Loucy (cell line): ENCODE data around the gene CYP2A6.
"Not testable (repeated sequence)": the region's sequence is repeated elsewhere in the genome, so short reads cannot be mapped to it uniquely, and the experiment has no call there.

Source experiments
- H2AFZ ChIP-seq: fragments of 200-600 bp; sonication (generic); 2 replicates; pipeline ENCODE4 v1.6.0; 2016; ENCODE audit warnings: antibody characterized with exemption, mild to moderate bottlenecking, low read length, moderate library complexity
- H3F3A ChIP-seq: fragments of 200-600 bp; 2 replicates; pipeline ENCODE4 v1.6.0; 2016; ENCODE audit warnings: antibody characterized with exemption, low read depth, mild to moderate bottlenecking
- H3K27me3 ChIP-seq: fragments of 200-600 bp; sonication (generic); 2 replicates; pipeline ENCODE4 v1.6.1; 2014; ENCODE audit warnings: low read length, mild to moderate bottlenecking; ENCODE audit not compliant: insufficient read depth, poor library complexity, severe bottlenecking
- H3K36me3 ChIP-seq: fragments of 200-600 bp; sonication (generic); 2 replicates; pipeline ENCODE4 v1.6.1; 2016; ENCODE audit warnings: low read length; ENCODE audit not compliant: insufficient read depth
- H3K4me1 ChIP-seq: fragments of 200-600 bp; sonication (generic); 2 replicates; pipeline ENCODE4 v1.5.1; 2014; ENCODE audit warnings: low read length, mild to moderate bottlenecking; ENCODE audit not compliant: insufficient read depth, poor library complexity, severe bottlenecking
- H3K4me2 ChIP-seq: fragments of 200-600 bp; sonication (generic); 2 replicates; pipeline ENCODE4 v1.6.0; 2014; ENCODE audit warnings: antibody characterized with exemption, low read length, low read depth, mild to moderate bottlenecking; ENCODE audit not compliant: poor library complexity, severe bottlenecking
- H3K4me3 ChIP-seq: fragments of 200-600 bp; sonication (generic); 2 replicates; pipeline ENCODE4 v1.5.1; 2014; ENCODE audit warnings: low read length, mild to moderate bottlenecking, mixed read lengths; ENCODE audit not compliant: poor library complexity, severe bottlenecking
- H3K79me2 ChIP-seq: fragments of 200-600 bp; sonication (generic); 2 replicates; pipeline ENCODE4 v1.6.1; 2014; ENCODE audit warnings: low read length; ENCODE audit not compliant: insufficient read depth
- H3K9ac ChIP-seq: fragments of 200-600 bp; sonication (generic); 2 replicates; pipeline ENCODE4 v1.6.0; 2014; ENCODE audit warnings: mild to moderate bottlenecking, low read depth, low read length, moderate library complexity; ENCODE audit not compliant: poor library complexity, severe bottlenecking
- H3K9me2 ChIP-seq: fragments of 200-600 bp; sonication (generic); replicated peaks from 2 replicates; pipeline ENCODE4 v1.6.1; 2016; ENCODE audit warnings: low read depth, low read length, mixed read lengths
- H3K9me3 ChIP-seq: fragments of 200-600 bp; sonication (generic); 2 replicates; pipeline ENCODE4 v1.6.1; 2014; ENCODE audit warnings: mild to moderate bottlenecking, antibody characterized with exemption, low read length, low read depth; ENCODE audit not compliant: insufficient read depth
- H4K20me1 ChIP-seq: fragments of 200-600 bp; sonication (generic); 2 replicates; pipeline ENCODE4 v1.6.0; 2014; ENCODE audit warnings: antibody characterized with exemption, low read length, mild to moderate bottlenecking; ENCODE audit not compliant: insufficient read depth, poor library complexity, severe bottlenecking
- EZH2phosphoT487 ChIP-seq: fragments of 200-600 bp; IDR thresholded peaks from 2 replicates; pipeline ENCODE4 v1.6.1; 2018; ENCODE audit warnings: antibody characterized with exemption, mild to moderate bottlenecking, moderate library complexity, borderline replicate concordance
- TF ChIP-seq, protein P1 (sequence below): fragments of 200-600 bp; sonication (generic); conservative IDR thresholded peaks from 2 replicates; pipeline ENCODE4 v1.5.1; 2014; ENCODE audit warnings: mild to moderate bottlenecking, antibody characterized with exemption, low read length

CYP2A6 gene

GRCh38 chr19:40827386-40828247 lies 22.6 kb downstream of the CYP2A6 start:
- no peak overlapping the region for H3K4me2 ChIP-seq
- no peak overlapping the region for H3K9ac ChIP-seq
- no peaks in the 10 kb centered on the region for H4K20me1 ChIP-seq
- no peaks in the 10 kb centered on the region for H3K4me1 ChIP-seq
- H3K9me2 ChIP-seq, result no peaks in the 10 kb centered on the region
- TF ChIP-seq, protein P1, sequence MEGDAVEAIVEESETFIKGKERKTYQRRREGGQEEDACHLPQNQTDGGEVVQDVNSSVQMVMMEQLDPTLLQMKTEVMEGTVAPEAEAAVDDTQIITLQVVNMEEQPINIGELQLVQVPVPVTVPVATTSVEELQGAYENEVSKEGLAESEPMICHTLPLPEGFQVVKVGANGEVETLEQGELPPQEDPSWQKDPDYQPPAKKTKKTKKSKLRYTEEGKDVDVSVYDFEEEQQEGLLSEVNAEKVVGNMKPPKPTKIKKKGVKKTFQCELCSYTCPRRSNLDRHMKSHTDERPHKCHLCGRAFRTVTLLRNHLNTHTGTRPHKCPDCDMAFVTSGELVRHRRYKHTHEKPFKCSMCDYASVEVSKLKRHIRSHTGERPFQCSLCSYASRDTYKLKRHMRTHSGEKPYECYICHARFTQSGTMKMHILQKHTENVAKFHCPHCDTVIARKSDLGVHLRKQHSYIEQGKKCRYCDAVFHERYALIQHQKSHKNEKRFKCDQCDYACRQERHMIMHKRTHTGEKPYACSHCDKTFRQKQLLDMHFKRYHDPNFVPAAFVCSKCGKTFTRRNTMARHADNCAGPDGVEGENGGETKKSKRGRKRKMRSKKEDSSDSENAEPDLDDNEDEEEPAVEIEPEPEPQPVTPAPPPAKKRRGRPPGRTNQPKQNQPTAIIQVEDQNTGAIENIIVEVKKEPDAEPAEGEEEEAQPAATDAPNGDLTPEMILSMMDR, result no peak
- TF ChIP-seq EZH2phosphoT487, result no peak
- H3K36me3 ChIP-seq, result no peaks in the 10 kb centered on the region; the same call in 1 of the 2 replicates
- no peaks in the 10 kb centered on the region for H3K9me3 ChIP-seq
- no peaks in the 10 kb centered on the region for H3F3A ChIP-seq
- no peaks in the 10 kb centered on the region for H3K27me3 ChIP-seq
- no peak overlapping the region for H2AFZ ChIP-seq
- no peak overlapping the region for H3K4me3 ChIP-seq
- no peaks in the 10 kb centered on the region for H3K79me2 ChIP-seq

- H3K27me3 ChIP-seq, H3K9ac ChIP-seq, H3K4me3 ChIP-seq, H3K9me3 ChIP-seq, H2AFZ ChIP-seq, H3F3A ChIP-seq, H3K9me2 ChIP-seq, H3K4me2 ChIP-seq, H3K4me1 ChIP-seq, H3K79me2 ChIP-seq, H3K36me3 ChIP-seq, H4K20me1 ChIP-seq: not testable (repeated sequence)
Observed at GRCh38 chr19:40826699-40827385, 23.4 kb downstream of the CYP2A6 start.

- not testable (repeated sequence) for H3K4me2 ChIP-seq, H3K9me2 ChIP-seq, H4K20me1 ChIP-seq, H3K4me3 ChIP-seq, H3K79me2 ChIP-seq, H3K36me3 ChIP-seq, H2AFZ ChIP-seq, H3K27me3 ChIP-seq, H3K4me1 ChIP-seq, H3K9ac ChIP-seq, H3F3A ChIP-seq, H3K9me3 ChIP-seq
Observed at GRCh38 chr19:40826312-40826698, 23.9 kb downstream of the CYP2A6 start.

GRCh38 chr19:40825460-40826095 lies 24.7 kb downstream of the CYP2A6 start:
- H3F3A ChIP-seq, H3K79me2 ChIP-seq, H3K9me2 ChIP-seq, H3K9me3 ChIP-seq, H3K36me3 ChIP-seq, H4K20me1 ChIP-seq, H3K9ac ChIP-seq, H3K27me3 ChIP-seq, H3K4me2 ChIP-seq, H2AFZ ChIP-seq, H3K4me3 ChIP-seq, H3K4me1 ChIP-seq: not testable (repeated sequence)

GRCh38 chr19:40824916-40825315 lies 25.3 kb downstream of the CYP2A6 start:
- H3K9me2 ChIP-seq, H3K9me3 ChIP-seq, H3K36me3 ChIP-seq, H3K4me1 ChIP-seq, H4K20me1 ChIP-seq, H3K4me2 ChIP-seq, H3K79me2 ChIP-seq, H3F3A ChIP-seq, H2AFZ ChIP-seq, H3K27me3 ChIP-seq, H3K9ac ChIP-seq, H3K4me3 ChIP-seq: not testable (repeated sequence)

DNA sequence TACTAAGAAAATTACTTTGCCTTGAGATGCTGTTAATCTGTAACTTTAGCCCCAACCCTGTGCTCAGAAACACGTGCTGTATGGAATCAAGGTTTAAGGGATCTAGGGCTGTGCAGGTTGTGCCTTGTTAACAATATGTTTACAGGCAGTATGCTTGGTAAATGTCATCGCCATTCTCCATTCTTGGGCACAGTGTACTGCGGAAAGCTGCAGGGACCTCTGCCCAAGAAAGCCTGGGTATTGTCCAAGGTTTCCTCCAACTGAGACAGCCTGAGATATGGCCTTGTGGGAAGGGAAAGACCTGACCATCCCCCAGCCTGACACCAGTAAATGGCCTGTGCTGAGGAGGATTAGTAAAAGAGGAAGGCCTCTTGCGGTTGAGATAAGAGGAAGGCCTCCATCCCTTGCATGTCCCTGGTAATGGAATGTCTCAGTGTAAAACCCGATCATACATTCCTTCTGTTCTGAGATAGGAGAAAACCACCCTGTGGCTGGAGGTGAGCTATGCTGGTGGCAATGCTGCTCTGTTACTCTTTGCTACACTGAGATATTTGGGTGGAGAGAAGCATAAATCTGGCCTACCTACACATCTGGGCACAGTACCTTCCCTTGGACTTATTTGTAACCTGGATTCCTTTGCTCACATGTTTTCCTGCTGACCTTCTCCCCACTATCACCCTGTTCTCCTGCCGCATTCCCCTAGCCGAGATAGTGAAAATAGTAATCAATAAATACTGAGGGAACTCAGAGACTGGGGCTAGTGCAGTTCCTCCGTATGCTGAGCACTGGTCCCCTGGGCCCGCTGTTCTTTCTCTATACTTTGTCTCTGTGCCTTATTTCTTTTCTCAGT lies 27.3 kb downstream of the CYP2A6 start:
- not testable (repeated sequence) for H3K27me3 ChIP-seq, H3K4me2 ChIP-seq, H3K9me3 ChIP-seq, H3K9ac ChIP-seq, H3K4me1 ChIP-seq, H2AFZ ChIP-seq, H3F3A ChIP-seq, H3K36me3 ChIP-seq, H3K79me2 ChIP-seq, H3K4me3 ChIP-seq, H3K9me2 ChIP-seq, H4K20me1 ChIP-seq
